ENCODE data around the gene MYRFL. TPM values are rescaled to one million over a fixed set of nuclear protein-coding genes. Genes with fewer than 3 reads are reported as not detected.
A peak's percentile ranks its signal among the peaks of the same experiment; 100 is the strongest.

Gene MYRFL
- polyA plus RNA-seq, 1 of the 3 experiments (the other 2 are of a cell fraction), result not detected

DNA sequence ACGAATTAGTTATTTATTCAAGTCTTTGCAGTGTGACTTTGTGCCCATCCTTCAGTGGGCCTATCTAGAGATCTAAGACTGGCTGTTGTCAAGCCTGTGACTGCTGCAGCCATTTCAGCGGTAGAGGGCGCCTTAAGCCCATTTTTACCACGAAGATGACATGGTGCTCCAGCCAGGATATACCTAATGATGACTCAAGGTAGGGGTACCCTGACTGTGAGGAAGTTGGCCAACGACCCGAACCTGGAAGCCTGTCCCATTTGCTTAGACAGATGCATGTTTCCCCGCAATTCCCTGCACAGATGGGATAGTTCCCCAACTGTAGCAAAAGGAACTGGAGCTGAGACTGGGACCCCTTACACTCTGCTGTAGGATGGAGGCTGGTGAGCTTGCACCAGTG, 45.1 kb upstream of the MYRFL start:
- no peaks in the 10 kb centered on the region for H3K4me1 ChIP-seq (ENCODE audit: control insufficient read depth in 1 of 2, insufficient read depth in 2 of 2, low read depth in 1 of 2, low read length in 1 of 2)
- H3K9me3 ChIP-seq, result no peaks in the 10 kb centered on the region
- H4K20me1 ChIP-seq (ENCODE audit: insufficient read depth), result no peaks in the 10 kb centered on the region
- no peaks in the 10 kb centered on the region for H3K27me3 ChIP-seq (ENCODE audit: insufficient read depth)
- DNase-seq, result peak; percentile 28
- POLR2A ChIA-PET, result no interaction called here
- no peaks in the 10 kb centered on the region for H3K36me3 ChIP-seq (replicated peaks in 1 of 2; ENCODE audit: control insufficient read depth in 1 of 2, insufficient read depth in 2 of 2, low read length in 1 of 2)
- no peak overlapping the region for H3K27ac ChIP-seq (ENCODE audit: low read depth in 2 of 2, low read length in 1 of 2)
- H3K4me2 ChIP-seq, result no peak overlapping the region
- TF ChIP-seq CHD2 (IDR thresholded peaks at IDR 0.05; ENCODE audit: low read length, partially characterized antibody) (no peak), FOXJ3 (CRISPR knock-in tag; IDR thresholded peaks at IDR 0.05) (no peak), EP300 (IDR thresholded peaks at IDR 0.05; ENCODE audit: borderline replicate concordance in 1 of 2, low read depth in 1 of 2, low read length in 1 of 2) (no peak), MXI1 (IDR thresholded peaks at IDR 0.05; ENCODE audit: low read depth, low read length) (no peak), FOXM1 (IDR thresholded peaks at IDR 0.05; ENCODE audit: low read depth) (no peak), TEAD4 (IDR thresholded peaks at IDR 0.05; ENCODE audit: borderline replicate concordance, insufficient read depth) (no peak), RCOR1 (IDR thresholded peaks at IDR 0.05; ENCODE audit: low read length) (no peak), RXRA (IDR thresholded peaks at IDR 0.05; ENCODE audit: borderline replicate concordance, low read depth) (no peak), ELF1 (IDR thresholded peaks at IDR 0.05) (no peak), TCF12 (IDR thresholded peaks at IDR 0.05) (no peak), NFIC (IDR thresholded peaks at IDR 0.05; ENCODE audit: borderline replicate concordance) (no peak), RAD21 (IDR thresholded peaks at IDR 0.05; ENCODE audit: low read length) (peak; percentile 41), GATA2 (CRISPR knock-in tag; IDR thresholded peaks at IDR 0.05) (no peak), REST (IDR thresholded peaks at IDR 0.05; ENCODE audit: low read depth, low read length) (no peak), GABPA (IDR thresholded peaks at IDR 0.05; ENCODE audit: low read depth) (no peak), ZBTB33 (IDR thresholded peaks at IDR 0.05; ENCODE audit: borderline replicate concordance, low read depth) (no peak)
- TF ChIP-seq, protein P1, sequence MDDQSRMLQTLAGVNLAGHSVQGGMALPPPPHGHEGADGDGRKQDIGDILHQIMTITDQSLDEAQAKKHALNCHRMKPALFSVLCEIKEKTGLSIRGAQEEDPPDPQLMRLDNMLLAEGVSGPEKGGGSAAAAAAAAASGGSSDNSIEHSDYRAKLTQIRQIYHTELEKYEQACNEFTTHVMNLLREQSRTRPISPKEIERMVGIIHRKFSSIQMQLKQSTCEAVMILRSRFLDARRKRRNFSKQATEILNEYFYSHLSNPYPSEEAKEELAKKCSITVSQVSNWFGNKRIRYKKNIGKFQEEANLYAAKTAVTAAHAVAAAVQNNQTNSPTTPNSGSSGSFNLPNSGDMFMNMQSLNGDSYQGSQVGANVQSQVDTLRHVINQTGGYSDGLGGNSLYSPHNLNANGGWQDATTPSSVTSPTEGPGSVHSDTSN (IDR thresholded peaks at IDR 0.05), result no peak
- TF ChIP-seq, protein P2, sequence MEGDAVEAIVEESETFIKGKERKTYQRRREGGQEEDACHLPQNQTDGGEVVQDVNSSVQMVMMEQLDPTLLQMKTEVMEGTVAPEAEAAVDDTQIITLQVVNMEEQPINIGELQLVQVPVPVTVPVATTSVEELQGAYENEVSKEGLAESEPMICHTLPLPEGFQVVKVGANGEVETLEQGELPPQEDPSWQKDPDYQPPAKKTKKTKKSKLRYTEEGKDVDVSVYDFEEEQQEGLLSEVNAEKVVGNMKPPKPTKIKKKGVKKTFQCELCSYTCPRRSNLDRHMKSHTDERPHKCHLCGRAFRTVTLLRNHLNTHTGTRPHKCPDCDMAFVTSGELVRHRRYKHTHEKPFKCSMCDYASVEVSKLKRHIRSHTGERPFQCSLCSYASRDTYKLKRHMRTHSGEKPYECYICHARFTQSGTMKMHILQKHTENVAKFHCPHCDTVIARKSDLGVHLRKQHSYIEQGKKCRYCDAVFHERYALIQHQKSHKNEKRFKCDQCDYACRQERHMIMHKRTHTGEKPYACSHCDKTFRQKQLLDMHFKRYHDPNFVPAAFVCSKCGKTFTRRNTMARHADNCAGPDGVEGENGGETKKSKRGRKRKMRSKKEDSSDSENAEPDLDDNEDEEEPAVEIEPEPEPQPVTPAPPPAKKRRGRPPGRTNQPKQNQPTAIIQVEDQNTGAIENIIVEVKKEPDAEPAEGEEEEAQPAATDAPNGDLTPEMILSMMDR (IDR thresholded peaks at IDR 0.05), result peak; percentile 44
- 40% methylated on average over 7 of the region's 7 CpGs for WGBS (ENCODE audit: low lambda C conversion rate)
- H3K9ac ChIP-seq, result no peak overlapping the region
- H3F3A ChIP-seq (replicated peaks; ENCODE audit: insufficient read depth), result no peaks in the 10 kb centered on the region
- H3K4me3 ChIP-seq (ENCODE audit: low read depth in 2 of 2, low read length in 1 of 2), result no peak overlapping the region
- H3K79me2 ChIP-seq (ENCODE audit: insufficient read depth), result no peaks in the 10 kb centered on the region
- CTCF ChIA-PET, result interaction anchor here (1.2 kb wide), 1 partner anchor 41 kb away, joined by 3 read pairs; no protein-coding TSS in a partner anchor
- H3K9me2 ChIP-seq, result no peaks in the 10 kb centered on the region
- no peak overlapping the region for H2AFZ ChIP-seq (ENCODE audit: low read depth)

Data from SK-N-SH (cell line).